H1 (cell line): ENCODE data around the gene SHMT2. TPM values are rescaled to one million over a fixed set of nuclear protein-coding genes. Genes with fewer than 3 reads are reported as not detected.

ENCODE experiments used
- ATF3 ChIP-seq: IDR thresholded peaks from 2 replicates; pipeline ENCODE4 v1.6.1; 2011; ENCODE audit warnings: low read depth, mild to moderate bottlenecking, low read length; ENCODE audit not compliant: insufficient read depth
- CHD2 ChIP-seq: IDR thresholded peaks from 2 replicates; pipeline ENCODE4 v1.6.1; 2012; ENCODE audit warnings: low read length, improper control_type of control experiment
- CTBP2 ChIP-seq: IDR thresholded peaks from 2 replicates; pipeline ENCODE4 v1.7.0; 2011; ENCODE audit warnings: borderline replicate concordance, mild to moderate bottlenecking, moderate library complexity, mixed read lengths, low read length; ENCODE audit not compliant: insufficient read depth, insufficient read length
- POLR2A ChIP-seq, 2 experiments: IDR thresholded peaks; 1 replicate in 1 of 2; 2 replicates in 1 of 2; pipeline ENCODE4 v1.6.1; 2011; ENCODE audit warnings: low read depth in 2 of 2, low read length in 2 of 2, mild to moderate bottlenecking in 2 of 2; ENCODE audit errors: control extremely low read depth in 1 of 2
- RFX5 ChIP-seq: IDR thresholded peaks from 2 replicates; pipeline ENCODE4 v1.6.1; 2011; ENCODE audit warnings: low read depth, low read length, improper control_type of control experiment, borderline replicate concordance
- RXRA ChIP-seq: IDR thresholded peaks from 2 replicates; pipeline ENCODE4 v1.6.1; 2011; ENCODE audit warnings: low read depth, mild to moderate bottlenecking, low read length, moderate library complexity; ENCODE audit not compliant: insufficient read depth
- SRF ChIP-seq: IDR thresholded peaks from 2 replicates; pipeline ENCODE4 v1.6.1; 2011; ENCODE audit warnings: mild to moderate bottlenecking, low read depth, low read length, moderate library complexity
- polyA plus RNA-seq, 7 experiments: library from polyadenylated mRNA; depleted of rRNA in 3 of 7; stranded (reverse) in 5 of 7; unstranded in 2 of 7; fragments of >200 nt in 5 of 7; fragments of 200-250 nt in 2 of 7; gene quantifications; 1 replicate in 5 of 7; 2 replicates in 1 of 7; 4 replicates in 1 of 7; pipeline versions ENCODE4 v1.2.1 to v1.2.3, GENCODE V29; 2011 to 2013; ENCODE audit warnings: missing spikeins in 2 of 7, mixed read lengths in 2 of 7
- total RNA-seq: library from RNA; stranded (reverse); fragmentation: NEBNext Ultra II Directional; extraction: Animal tissue kit (Norgen Biotek cat#: 25700); gene quantifications from 2 replicates; pipeline ENCODE4 v1.2.1, GENCODE V29; 2021

SHMT2 gene
- total and polyA plus RNA-seq, 2 of the 8 experiments (the other 6 are each of a cell fraction or from before 2014, with no cell fraction given), result 274 to 520 TPM

- no peak for TF ChIP-seq RFX5
- TF ChIP-seq CTBP2, result no peak
- TF ChIP-seq SRF, result no peak
- no peak for TF ChIP-seq ATF3
- no peak for TF ChIP-seq CHD2
- TF ChIP-seq POLR2A (IDR thresholded peaks at IDR 0.05; ENCODE audit: control extremely low read depth in 1 of 2, low read depth in 2 of 2, low read length in 2 of 2), result no peak
- no peak for TF ChIP-seq RXRA
Observed at GRCh38 chr12:57202321-57202720, 27.2 kb upstream of the SHMT2 start (continued).
